Activated T-cell treated with anti-CD3 and anti-CD28 coated beads for 48 hours (primary cell): ENCODE results near the gene ASB8.
"Not testable (repeated sequence)": the region's sequence is repeated elsewhere in the genome, so short reads cannot be mapped to it uniquely, and the experiment has no call there.

Experiments used
- DNase-seq: peaks from one replicate; pipeline ENCODE4 v3.0.0-alpha.2; 2020; ENCODE audit warnings: low read depth

The ASB8 gene

DNA sequence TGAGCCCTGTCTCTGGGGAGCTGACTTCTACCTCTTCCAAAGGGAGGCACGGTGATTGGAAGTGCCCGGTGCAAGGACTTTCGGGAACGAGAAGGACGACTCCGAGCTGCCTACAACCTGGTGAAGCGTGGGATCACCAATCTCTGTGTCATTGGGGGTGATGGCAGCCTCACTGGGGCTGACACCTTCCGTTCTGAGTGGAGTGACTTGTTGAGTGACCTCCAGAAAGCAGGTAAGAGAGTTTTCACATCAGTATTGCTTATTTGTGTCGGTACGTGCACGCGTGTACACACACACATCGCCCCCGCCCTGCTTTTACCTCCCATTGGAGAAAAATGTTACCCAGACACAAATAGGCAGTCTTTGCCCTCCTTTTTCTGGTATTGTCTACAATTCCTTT, 24.5 kb downstream of the ASB8 start:
- no peak for DNase-seq

GRCh38 chr12:48131517-48131916, 25.8 kb downstream of the ASB8 start:
- DNase-seq, result no peak

GRCh38 chr12:48129376-48129775, 27.9 kb downstream of the ASB8 start:
- no peak for DNase-seq

- no peak for DNase-seq
These were observed 28.5 kb downstream of the ASB8 start for GRCh38 chr12:48128800-48129199.

- no peak for DNase-seq
These were observed 30.2 kb downstream of the ASB8 start for GRCh38 chr12:48126953-48127630.

- no peak for DNase-seq
These were observed 31.3 kb downstream of the ASB8 start for GRCh38 chr12:48125985-48126384.

- DNase-seq, result not testable (repeated sequence)
These were observed 31.8 kb downstream of the ASB8 start for GRCh38 chr12:48125542-48125941.

GRCh38 chr12:48123169-48123568, 34.1 kb downstream of the ASB8 start:
- DNase-seq, result no peak

DNA sequence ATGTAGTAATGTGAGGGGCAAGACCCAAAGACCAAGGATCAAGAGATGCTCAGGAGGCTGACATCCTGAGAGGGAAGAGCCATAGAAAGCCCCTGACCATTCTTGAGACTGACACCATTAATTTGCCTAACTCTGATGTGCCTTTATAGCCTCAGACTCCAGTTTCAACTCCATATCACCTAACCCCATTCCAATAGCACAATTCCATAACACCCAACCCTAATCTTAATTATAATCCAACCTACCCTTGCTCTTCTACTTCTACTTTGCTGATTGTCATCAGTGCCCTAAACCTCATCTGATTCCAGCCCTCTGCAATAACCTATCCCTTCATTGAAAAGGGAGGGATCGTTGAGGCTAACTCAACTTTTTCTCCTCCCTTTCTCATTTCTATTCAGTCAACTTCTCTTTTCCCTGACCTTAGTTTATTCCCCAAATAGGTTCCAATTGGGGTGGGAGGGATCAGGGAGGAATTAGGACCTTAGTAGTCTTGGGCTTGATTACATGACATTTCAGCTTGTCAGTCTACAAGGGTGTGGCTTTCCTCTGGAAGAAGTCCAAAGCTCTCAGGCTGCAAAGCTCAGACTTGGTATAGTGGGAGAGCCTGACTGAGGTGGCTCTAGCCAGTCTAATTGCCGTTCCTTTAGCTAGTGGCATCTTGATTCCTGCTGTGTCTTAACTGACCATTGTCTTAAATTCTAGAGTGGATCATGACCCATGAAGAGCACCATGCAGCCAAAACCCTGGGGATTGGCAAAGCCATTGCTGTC, 35.1 kb downstream of the ASB8 start:
- no peak for DNase-seq

- DNase-seq, result no peak
These were observed 35.8 kb downstream of the ASB8 start for GRCh38 chr12:48121522-48121921.

DNA sequence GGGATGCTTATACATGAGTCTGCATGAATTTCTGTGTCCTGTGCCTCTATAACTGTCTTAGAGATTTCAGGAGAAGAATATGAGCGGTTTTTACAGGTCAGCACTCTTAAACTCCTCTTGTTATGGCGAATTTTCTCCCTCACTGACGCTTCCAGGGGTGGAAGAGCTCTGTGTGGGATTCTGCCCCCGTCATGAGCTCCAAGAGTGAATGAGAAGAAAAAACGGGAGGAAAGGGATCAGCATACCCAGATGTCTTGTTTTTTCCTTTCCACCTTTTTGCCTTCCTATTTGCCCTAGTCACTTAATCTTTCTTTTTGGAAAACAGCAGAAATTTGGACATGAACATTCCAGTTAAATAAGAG, 37.5 kb downstream of the ASB8 start:
- DNase-seq, result no peak

DNA sequence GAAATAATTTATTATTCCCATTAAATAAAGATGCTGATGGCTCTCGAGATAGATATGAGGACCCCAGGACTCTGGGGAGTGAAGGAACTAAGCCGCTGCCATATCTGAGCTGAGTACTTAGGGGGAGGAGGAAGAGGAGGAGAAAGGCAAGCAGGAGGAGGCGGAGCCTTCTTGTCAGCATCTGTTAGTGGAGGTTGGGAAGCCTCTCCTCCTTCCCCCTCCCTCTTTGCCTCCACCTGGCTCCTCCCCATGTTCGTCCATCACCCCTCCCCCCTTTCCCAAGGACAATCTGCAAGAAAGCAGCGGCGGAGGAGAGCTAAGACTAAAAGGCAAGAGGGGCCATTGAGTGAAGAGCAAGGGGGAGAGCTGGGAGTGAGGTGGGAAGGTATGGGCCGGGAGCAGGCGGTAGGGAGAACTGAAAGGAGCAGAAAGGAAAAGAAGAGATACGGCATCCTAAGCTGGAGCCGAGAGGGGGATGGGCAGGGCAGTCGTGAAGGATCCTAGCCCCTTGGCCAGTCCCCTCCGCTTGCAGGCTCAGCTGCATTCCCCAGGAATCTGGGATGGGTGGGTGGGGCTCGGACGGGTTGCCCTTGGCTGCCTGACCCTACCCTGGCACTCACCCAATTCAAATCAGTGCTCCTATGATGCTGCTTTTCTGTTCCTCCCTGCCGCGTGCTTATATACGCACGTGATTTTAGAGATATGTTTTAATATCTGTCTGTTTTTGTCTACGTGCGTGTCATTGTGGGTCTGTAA, 38.1 kb downstream of the ASB8 start, which contains the start of gene PFKM:
PFKM (plus strand) TSS at position 287 of the 756 bp plus-strand sequence. CDS start 3,411 bp downstream, outside the sequence.
- peak; percentile 61 for DNase-seq

GRCh38 chr12:48118284-48118871, 38.9 kb downstream of the ASB8 start:
- no peak for DNase-seq

DNA sequence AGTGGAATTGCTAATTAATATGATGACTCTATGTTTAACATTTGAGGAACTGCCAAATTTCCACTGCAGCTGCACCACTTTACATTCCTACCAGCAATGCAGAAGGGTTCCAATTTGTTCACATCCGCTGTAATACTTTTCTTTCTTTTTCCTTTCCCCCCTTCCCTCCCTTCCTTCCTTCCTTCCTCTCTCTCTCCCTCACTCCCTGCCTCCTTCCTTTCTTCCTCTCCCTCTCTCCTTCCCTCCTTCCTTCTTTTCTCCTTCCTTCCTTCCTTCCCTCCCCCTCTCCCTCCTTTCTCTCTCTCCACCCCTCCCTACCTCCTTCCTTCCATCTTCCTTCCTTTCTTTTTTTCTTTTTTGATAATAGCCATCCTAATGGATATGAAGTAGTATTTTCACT, 41.4 kb downstream of the ASB8 start:
- no peak for DNase-seq

DNA sequence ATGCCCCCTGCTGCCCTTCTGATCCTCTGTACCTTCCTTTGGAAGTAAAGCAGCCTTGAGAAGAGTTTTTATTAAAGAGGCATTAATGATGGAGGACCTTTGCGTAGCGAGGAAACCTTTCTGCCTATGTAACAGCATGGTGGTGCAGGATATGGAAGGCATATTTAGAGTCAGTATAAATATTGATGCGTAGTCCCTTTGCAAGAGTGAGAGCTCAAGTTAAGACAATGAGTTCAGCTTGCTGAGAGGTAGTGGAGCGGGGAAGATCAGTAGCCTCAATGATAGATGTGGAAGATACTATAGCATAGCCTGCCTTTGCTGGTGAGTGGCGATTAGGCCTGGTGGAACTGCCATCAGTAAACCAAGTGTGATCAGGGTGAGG, 46.0 kb downstream of the ASB8 start:
- not testable (repeated sequence) for DNase-seq

DNA sequence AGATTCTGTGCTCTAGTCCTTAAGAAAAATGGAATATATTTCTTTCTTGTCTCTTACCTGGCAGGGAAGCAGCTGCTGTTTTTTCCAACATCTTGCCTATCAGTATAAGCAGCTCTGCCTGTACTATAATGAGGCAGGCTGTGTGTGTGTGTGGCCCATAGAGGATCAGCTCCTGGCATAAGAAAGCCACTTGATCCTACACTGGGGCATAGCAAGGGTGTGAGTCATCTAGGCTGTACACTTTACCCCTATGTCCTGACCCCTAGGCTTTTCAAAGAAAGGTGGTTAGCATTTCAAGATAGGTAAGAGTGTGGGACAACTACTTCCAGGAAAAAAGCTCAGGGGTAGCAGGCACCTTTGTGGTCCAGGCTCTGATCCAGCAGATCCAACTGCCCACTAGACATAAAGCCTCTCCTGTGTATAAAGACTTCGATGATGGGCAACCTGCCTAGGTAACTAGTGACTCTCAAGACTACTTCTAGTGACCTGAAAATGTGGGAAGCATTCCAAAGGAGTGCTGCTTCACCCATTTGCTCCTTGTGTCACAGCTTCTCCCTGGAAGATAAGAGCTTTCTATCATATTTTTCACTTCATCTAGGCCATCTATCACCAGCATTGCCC, 46.5 kb downstream of the ASB8 start:
- no peak for DNase-seq

- no peak for DNase-seq
These were observed 47.9 kb downstream of the ASB8 start for GRCh38 chr12:48109424-48109823.

- DNase-seq, result no peak
These were observed 50.4 kb downstream of the ASB8 start for GRCh38 chr12:48106681-48107613.

DNA sequence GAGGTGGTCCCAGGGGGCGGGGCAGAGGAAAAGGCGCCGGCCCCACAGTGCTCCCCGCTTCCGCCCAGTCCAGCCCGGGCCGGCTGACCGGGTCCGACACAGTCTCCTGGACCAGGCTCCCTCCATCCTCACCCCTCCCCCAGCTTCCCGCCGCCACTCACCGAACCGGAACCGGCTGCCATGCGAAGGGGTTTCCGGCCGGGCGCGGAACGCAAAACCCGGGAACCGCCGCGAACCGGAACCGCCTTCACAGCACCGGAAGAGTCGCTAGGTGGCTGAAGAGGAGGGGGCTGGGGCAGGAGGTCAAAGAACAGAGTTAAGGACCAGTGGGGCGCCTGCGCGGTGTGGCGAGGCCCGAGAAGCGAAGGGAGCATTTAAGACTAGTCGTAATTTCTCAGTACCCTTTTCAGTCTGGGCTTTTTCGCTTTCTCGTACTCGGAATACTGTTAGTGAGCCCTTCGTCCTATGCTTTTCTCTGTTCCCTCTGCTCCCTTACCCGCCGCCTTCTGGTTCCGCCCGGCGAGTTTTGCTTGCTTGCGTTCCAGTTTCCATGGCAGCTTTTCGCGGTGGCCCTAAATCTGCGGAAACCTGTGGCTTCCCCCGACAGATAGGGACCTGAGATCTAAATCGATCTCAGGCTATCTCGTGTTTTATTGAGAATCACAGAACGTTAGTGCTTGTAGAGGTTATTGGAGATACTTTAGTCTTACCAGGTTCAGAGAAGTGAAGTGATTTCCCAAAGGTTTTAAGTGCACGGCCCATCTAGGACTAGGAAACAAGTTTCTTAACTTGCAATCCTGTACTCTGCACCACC, 51.2 kb downstream of the ASB8 start, which contains the start of gene SENP1:
SENP1 (minus strand) TSS at position 213 of the 814 bp plus-strand sequence. CDS start 4,607 bp downstream, outside the sequence.
- peak; percentile 88 for DNase-seq

- DNase-seq, result peak; percentile 25
These were observed 51.9 kb downstream of the ASB8 start for GRCh38 chr12:48105321-48105866.
